Right lobe of liver (tissue), 6 donors: ENCODE results near the gene HERC4. TPM values are rescaled to one million over a fixed set of nuclear protein-coding genes. Genes with fewer than 3 reads are reported as not detected.
A peak's percentile ranks its signal among the peaks of the same experiment; 100 is the strongest.

Experiments used
- ATAC-seq, 4 donors: fragments of 200-7000 bp; cut with Tn5 transposase; one replicate each; pipeline ENCODE4 v1.9.1; 2020; ENCODE audit warnings: mild to moderate bottlenecking in 4 of 4, moderate library complexity in 4 of 4
- DNase-seq, 3 donors: peaks; one replicate each; pipeline ENCODE4 v3.0.0-alpha.2; 2020
- H3K27ac ChIP-seq, 3 donors: fragments of 200-600 bp; one replicate each; pipeline ENCODE4 v1.8.0; 2022
- H3K27me3 ChIP-seq, 2 donors: fragments of 200-600 bp; one replicate each; pipeline ENCODE4 v1.8.0; 2022
- H3K36me3 ChIP-seq, 4 donors: fragments of 200-600 bp; sonication (generic) in 1 of 4; one replicate each; pipeline versions ENCODE4 v1.5.1 to v1.8.0; 2017 to 2022; ENCODE audit warnings: control low read depth in 1 of 4
- H3K4me1 ChIP-seq, 4 donors: fragments of 200-600 bp; sonication (generic) in 1 of 4; one replicate each; pipeline versions ENCODE4 v1.5.1 to v1.8.0; 2017 to 2022; ENCODE audit warnings: control low read depth in 1 of 4
- H3K4me3 ChIP-seq, 3 donors: fragments of 200-600 bp; one replicate each; pipeline ENCODE4 v1.8.0; 2022
- H3K9me3 ChIP-seq, 4 donors: fragments of 200-600 bp; sonication (generic) in 1 of 4; one replicate each; pipeline versions ENCODE4 v1.5.1 to v1.8.0; 2017 to 2022; ENCODE audit warnings: control low read depth in 1 of 4
- CTCF ChIP-seq, 4 donors: fragments of 200-600 bp in 3 of 4; fragments of 450-650 bp in 1 of 4; IDR thresholded peaks; one replicate each; pipeline versions ENCODE4 v1.5.1 to v1.8.0; 2016 to 2022; ENCODE audit warnings: antibody characterized with exemption in 4 of 4, mild to moderate bottlenecking in 2 of 4
- POLR2A ChIP-seq: fragments of 450-650 bp; IDR thresholded peaks from one replicate; pipeline ENCODE4 v1.6.1; 2017; ENCODE audit warnings: antibody characterized with exemption, mild to moderate bottlenecking
- WGBS: methylation state at CpG from one replicate; pipeline ENCODE4 v1.1.6; 2018; ENCODE audit warnings: low coverage, low lambda C conversion rate; ENCODE audit not compliant: insufficient coverage; ENCODE audit errors: missing lambda C conversion rate; 5-methylcytosine and 5-hydroxymethylcytosine counted together
- intact Hi-C, 2 donors: fragments of 100-400 bp; cut with DNase I; formaldehyde crosslinking; loops; one replicate each; pipeline versions ENCODE4 v1.11.2 to v1.14.1; 2022
- long read RNA-seq: library from polyadenylated mRNA; unstranded; transcript quantifications from one replicate; pipeline ENCODE4 v2.0.0, GENCODE V29; 2019
- total RNA-seq, 6 experiments: library from RNA; depleted of rRNA in 2 of 6; stranded (reverse); fragments of >200 nt in 2 of 6; fragmentation: NEBNext Ultra II Directional in 3 of 6; extraction: Animal tissue kit (Norgen Biotek cat#: 25700) in 3 of 6; gene quantifications; one replicate each; pipeline versions ENCODE4 v1.1.0 to v1.2.4, GENCODE V29; 2016 to 2023
- donor health status: DM: no; HTN: yes; CAD: no.
- donor health status: DM: no; HTN: no; CAD: no.
- donor health status: DM: no; HTN: no; CAD: no.
- donor health status: DM: no; HTN: yes; CAD: no.
- donor health status: DM: no; HTN: yes; CAD: no.

The HERC4 gene
- 10 to 100 TPM; 17.6 to 32.2 (median 26.9) TPM for total RNA-seq
- long read RNA-seq, partial matches to known transcripts: 1 of 3 reads
- long read RNA-seq, other reads (novel, unspliced or antisense): 1 of 3 reads

GRCh38 chr10:68074775-68075549, at the start of gene HERC4:
Gene HERC4, minus strand, starts transcription at chr10:68075283. Its CDS starts 2,175 bp downstream, at chr10:68073108.
- Histone ChIP-seq H3K4me3 (peak within 1 kb of the TSS; percentile 77 to 96 (median 93)), H3K27ac (peak within 1 kb of the TSS; percentile 96 to 100 (median 97)), H3K9me3 (no peaks in the 10 kb centered on the region), H3K36me3 (peaks cover 0 to 3% (median 0%) of the 10 kb centered on the region in 4 donors), H3K4me1 (peaks cover 0 to 22% (median 0%) of the 10 kb centered on the region in 4 donors), H3K27me3 (no peaks in the 10 kb centered on the region)
- TF ChIP-seq CTCF (IDR thresholded peaks at IDR 0.05) (no peak), POLR2A (peak; percentile 87)
- intact Hi-C loops: no loop called here
- ATAC-seq (peak; percentile 94 to 99 (median 98)), DNase-seq (peak; percentile 96 to 97 (median 96))
- WGBS: 0% methylated on average over 26 of the region's 64 CpGs

GRCh38 chr10:68124718-68125117, 49.6 kb upstream of the HERC4 start:
- H3K27ac ChIP-seq: no peak overlapping the region
- ATAC-seq (no peak), DNase-seq (no peak)
- no peaks in the 10 kb centered on the region for H3K27me3 ChIP-seq
- H3K36me3 ChIP-seq: no peaks in the 10 kb centered on the region
- no peaks in the 10 kb centered on the region for H3K9me3 ChIP-seq
- peaks cover 0 to 6% (median 0%) of the 10 kb centered on the region in 4 donors for H3K4me1 ChIP-seq
- no peak overlapping the region for H3K4me3 ChIP-seq
- intact Hi-C loops: no loop called here
- TF ChIP-seq POLR2A (no peak), CTCF (IDR thresholded peaks at IDR 0.05) (no peak)
- 72% methylated on average over 2 of the region's 3 CpGs for WGBS

- intact Hi-C loops: no loop called here
- DNase-seq: no peak
These were observed 46.8 kb upstream of the HERC4 start for GRCh38 chr10:68121852-68122251.

GRCh38 chr10:68121020-68121743, 46.1 kb upstream of the HERC4 start:
- no peak for ATAC-seq
- Histone ChIP-seq H3K27me3 (no peaks in the 10 kb centered on the region), H3K4me1 (peaks cover 0 to 6% (median 0%) of the 10 kb centered on the region in 4 donors), H3K36me3 (no peaks in the 10 kb centered on the region), H3K4me3 (no peak overlapping the region), H3K9me3 (no peaks in the 10 kb centered on the region), H3K27ac (no peak overlapping the region)
- TF ChIP-seq CTCF (IDR thresholded peaks at IDR 0.05): no peak
- no peak for TF ChIP-seq POLR2A
- DNase-seq: no peak
- intact Hi-C loops: no loop called here
- WGBS: 87% methylated on average over 15 of the region's 15 CpGs

More at GRCh38 chr10:68121852-68122251, 46.8 kb upstream of the HERC4 start:
- ATAC-seq: no peak
- no peak overlapping the region for H3K27ac ChIP-seq
- H3K27me3 ChIP-seq: no peaks in the 10 kb centered on the region
- H3K4me3 ChIP-seq: no peak overlapping the region
- no peaks in the 10 kb centered on the region for H3K36me3 ChIP-seq
- H3K4me1 ChIP-seq: peaks cover 0 to 6% (median 0%) of the 10 kb centered on the region in 4 donors
- no peaks in the 10 kb centered on the region for H3K9me3 ChIP-seq
- 87% methylated on average over 8 of the region's 9 CpGs for WGBS
- TF ChIP-seq CTCF (IDR thresholded peaks at IDR 0.05): no peak
- no peak for TF ChIP-seq POLR2A
